ENCODE results near the gene LCE1F. TPM values are rescaled to one million over a fixed set of nuclear protein-coding genes. Genes with fewer than 3 reads are reported as not detected.

Gene LCE1F
- total and polyA plus RNA-seq, 2 of the 13 experiments (the other 11 are each of a cell fraction or from before 2014, with no cell fraction given): not detected

DNA sequence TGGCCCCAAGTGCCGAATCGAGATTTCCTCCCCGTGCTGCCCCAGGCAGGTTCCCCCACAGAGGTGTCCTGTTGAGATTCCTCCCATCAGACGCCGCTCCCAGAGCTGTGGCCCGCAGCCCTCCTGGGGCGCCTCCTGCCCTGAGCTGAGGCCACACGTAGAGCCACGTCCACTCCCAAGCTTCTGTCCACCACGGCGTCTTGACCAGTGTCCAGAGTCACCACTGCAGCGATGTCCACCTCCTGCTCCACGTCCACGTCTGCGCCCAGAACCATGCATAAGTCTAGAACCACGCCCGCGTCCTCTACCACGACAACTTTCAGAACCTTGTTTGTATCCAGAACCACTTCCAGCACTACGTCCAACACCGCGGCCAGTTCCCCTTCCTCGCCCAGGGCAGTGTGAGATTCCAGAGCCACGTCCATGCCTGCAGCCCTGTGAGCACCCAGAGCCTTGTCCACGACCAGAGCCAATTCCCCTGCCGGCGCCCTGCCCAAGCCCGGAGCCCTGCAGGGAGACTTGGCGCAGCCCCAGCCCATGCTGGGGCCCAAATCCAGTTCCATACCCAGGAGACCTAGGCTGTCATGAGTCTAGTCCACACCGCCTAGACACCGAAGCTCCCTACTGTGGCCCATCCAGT, 14.3 kb upstream of the LCE1F start (continued):
- TF ChIP-seq, protein P1, sequence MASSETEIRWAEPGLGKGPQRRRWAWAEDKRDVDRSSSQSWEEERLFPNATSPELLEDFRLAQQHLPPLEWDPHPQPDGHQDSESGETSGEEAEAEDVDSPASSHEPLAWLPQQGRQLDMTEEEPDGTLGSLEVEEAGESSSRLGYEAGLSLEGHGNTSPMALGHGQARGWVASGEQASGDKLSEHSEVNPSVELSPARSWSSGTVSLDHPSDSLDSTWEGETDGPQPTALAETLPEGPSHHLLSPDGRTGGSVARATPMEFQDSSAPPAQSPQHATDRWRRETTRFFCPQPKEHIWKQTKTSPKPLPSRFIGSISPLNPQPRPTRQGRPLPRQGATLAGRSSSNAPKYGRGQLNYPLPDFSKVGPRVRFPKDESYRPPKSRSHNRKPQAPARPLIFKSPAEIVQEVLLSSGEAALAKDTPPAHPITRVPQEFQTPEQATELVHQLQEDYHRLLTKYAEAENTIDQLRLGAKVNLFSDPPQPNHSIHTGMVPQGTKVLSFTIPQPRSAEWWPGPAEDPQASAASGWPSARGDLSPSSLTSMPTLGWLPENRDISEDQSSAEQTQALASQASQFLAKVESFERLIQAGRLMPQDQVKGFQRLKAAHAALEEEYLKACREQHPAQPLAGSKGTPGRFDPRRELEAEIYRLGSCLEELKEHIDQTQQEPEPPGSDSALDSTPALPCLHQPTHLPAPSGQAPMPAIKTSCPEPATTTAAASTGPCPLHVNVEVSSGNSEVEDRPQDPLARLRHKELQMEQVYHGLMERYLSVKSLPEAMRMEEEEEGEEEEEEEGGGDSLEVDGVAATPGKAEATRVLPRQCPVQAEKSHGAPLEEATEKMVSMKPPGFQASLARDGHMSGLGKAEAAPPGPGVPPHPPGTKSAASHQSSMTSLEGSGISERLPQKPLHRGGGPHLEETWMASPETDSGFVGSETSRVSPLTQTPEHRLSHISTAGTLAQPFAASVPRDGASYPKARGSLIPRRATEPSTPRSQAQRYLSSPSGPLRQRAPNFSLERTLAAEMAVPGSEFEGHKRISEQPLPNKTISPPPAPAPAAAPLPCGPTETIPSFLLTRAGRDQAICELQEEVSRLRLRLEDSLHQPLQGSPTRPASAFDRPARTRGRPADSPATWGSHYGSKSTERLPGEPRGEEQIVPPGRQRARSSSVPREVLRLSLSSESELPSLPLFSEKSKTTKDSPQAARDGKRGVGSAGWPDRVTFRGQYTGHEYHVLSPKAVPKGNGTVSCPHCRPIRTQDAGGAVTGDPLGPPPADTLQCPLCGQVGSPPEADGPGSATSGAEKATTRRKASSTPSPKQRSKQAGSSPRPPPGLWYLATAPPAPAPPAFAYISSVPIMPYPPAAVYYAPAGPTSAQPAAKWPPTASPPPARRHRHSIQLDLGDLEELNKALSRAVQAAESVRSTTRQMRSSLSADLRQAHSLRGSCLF (CRISPR knock-in tag; IDR thresholded peaks at IDR 0.05; ENCODE audit: borderline replicate concordance): no peak
- TF ChIP-seq ZNF446 (CRISPR knock-in tag; IDR thresholded peaks at IDR 0.05) (no peak), ZNF746 (CRISPR knock-in tag; IDR thresholded peaks at IDR 0.05) (no peak)

GRCh38 chr1:152761609-152762213, 13.2 kb upstream of the LCE1F start:
- 20% methylated on average over 3 of the region's 3 CpGs for WGBS (ENCODE audit: low lambda C conversion rate)
- Histone ChIP-seq H2AFZ (ENCODE audit: low read length) (no peak overlapping the region), H3K36me3 (replicated peaks in 1 of 2; ENCODE audit: control insufficient read depth in 1 of 2, insufficient read depth in 2 of 2, low read length in 2 of 2) (no peaks in the 10 kb centered on the region), H3K79me2 (ENCODE audit: insufficient read depth, low read length) (no peaks in the 10 kb centered on the region), H3K9ac (ENCODE audit: insufficient read depth, low read depth, low read length) (no peak overlapping the region), H3K27ac (ENCODE audit: extremely low read length, insufficient read depth, low read length) (no peak overlapping the region), H3K4me2 (ENCODE audit: low read depth, low read length) (no peak overlapping the region), H3K4me1 (ENCODE audit: insufficient read depth, low read length) (no peaks in the 10 kb centered on the region), H3K4me3 (replicated peaks in 1 of 3; ENCODE audit: insufficient read depth in 1 of 3, low read depth in 2 of 3, low read length in 3 of 3) (no peak overlapping the region), H3K9me3 (ENCODE audit: low read length) (no peaks in the 10 kb centered on the region), H3K27me3 (ENCODE audit: control insufficient read depth in 1 of 2, insufficient read depth in 2 of 2, low read length in 2 of 2) (no peaks in the 10 kb centered on the region), H4K20me1 (ENCODE audit: insufficient read depth, low read length) (no peaks in the 10 kb centered on the region)
- in situ Hi-C loops (cut with HindIII; ENCODE audit: extremely low pct_ligation_motif_present, low pct_unique_long_range_greater_than_20kb): no loop called here
- ATAC-seq (no peak), FAIRE-seq (no peak), DNase-seq (ENCODE audit: low spot score) (no peak)
- no TSS peak for BruUV-seq (replicated peaks)
- ChIA-PET CTCF (ENCODE audit: low intra/inter-chr PET ratio, low total read pairs) (no interaction called here), POLR2A (no interaction called here)
- intact Hi-C loops (cut with micrococcal nuclease; ENCODE audit: unreplicated experiment): no loop called here
- no peak for TF ChIP-seq ZNF44 (CRISPR knock-in tag; IDR thresholded peaks at IDR 0.05)
- TF ChIP-seq, protein P2, sequence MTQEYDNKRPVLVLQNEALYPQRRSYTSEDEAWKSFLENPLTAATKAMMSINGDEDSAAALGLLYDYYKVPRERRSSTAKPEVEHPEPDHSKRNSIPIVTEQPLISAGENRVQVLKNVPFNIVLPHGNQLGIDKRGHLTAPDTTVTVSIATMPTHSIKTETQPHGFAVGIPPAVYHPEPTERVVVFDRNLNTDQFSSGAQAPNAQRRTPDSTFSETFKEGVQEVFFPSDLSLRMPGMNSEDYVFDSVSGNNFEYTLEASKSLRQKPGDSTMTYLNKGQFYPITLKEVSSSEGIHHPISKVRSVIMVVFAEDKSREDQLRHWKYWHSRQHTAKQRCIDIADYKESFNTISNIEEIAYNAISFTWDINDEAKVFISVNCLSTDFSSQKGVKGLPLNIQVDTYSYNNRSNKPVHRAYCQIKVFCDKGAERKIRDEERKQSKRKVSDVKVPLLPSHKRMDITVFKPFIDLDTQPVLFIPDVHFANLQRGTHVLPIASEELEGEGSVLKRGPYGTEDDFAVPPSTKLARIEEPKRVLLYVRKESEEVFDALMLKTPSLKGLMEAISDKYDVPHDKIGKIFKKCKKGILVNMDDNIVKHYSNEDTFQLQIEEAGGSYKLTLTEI (CRISPR knock-in tag; conservative IDR thresholded peaks at IDR 0.05): no peak
- TF ChIP-seq MATR3 (CRISPR knock-in tag; IDR thresholded peaks at IDR 0.05): no peak
- no peak for TF ChIP-seq ZNF451 (CRISPR knock-in tag; IDR thresholded peaks at IDR 0.05)
- TF ChIP-seq, protein P3, sequence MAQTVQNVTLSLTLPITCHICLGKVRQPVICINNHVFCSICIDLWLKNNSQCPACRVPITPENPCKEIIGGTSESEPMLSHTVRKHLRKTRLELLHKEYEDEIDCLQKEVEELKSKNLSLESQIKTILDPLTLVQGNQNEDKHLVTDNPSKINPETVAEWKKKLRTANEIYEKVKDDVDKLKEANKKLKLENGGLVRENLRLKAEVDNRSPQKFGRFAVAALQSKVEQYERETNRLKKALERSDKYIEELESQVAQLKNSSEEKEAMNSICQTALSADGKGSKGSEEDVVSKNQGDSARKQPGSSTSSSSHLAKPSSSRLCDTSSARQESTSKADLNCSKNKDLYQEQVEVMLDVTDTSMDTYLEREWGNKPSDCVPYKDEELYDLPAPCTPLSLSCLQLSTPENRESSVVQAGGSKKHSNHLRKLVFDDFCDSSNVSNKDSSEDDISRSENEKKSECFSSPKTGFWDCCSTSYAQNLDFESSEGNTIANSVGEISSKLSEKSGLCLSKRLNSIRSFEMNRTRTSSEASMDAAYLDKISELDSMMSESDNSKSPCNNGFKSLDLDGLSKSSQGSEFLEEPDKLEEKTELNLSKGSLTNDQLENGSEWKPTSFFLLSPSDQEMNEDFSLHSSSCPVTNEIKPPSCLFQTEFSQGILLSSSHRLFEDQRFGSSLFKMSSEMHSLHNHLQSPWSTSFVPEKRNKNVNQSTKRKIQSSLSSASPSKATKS (CRISPR knock-in tag; IDR thresholded peaks at IDR 0.05): no peak
- TF ChIP-seq, protein P4, sequence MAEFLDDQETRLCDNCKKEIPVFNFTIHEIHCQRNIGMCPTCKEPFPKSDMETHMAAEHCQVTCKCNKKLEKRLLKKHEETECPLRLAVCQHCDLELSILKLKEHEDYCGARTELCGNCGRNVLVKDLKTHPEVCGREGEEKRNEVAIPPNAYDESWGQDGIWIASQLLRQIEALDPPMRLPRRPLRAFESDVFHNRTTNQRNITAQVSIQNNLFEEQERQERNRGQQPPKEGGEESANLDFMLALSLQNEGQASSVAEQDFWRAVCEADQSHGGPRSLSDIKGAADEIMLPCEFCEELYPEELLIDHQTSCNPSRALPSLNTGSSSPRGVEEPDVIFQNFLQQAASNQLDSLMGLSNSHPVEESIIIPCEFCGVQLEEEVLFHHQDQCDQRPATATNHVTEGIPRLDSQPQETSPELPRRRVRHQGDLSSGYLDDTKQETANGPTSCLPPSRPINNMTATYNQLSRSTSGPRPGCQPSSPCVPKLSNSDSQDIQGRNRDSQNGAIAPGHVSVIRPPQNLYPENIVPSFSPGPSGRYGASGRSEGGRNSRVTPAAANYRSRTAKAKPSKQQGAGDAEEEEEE (CRISPR knock-in tag; IDR thresholded peaks at IDR 0.05; ENCODE audit: borderline replicate concordance): no peak
- TF ChIP-seq PHF20 (CRISPR knock-in tag; IDR thresholded peaks at IDR 0.05): no peak
- no peak for TF ChIP-seq NR2F6 (IDR thresholded peaks at IDR 0.05)
- no peak for TF ChIP-seq NR2F6 (CRISPR knock-in tag; IDR thresholded peaks at IDR 0.05)

Measured in HepG2 (cell line).